NT2/D1 (cell line): ENCODE data around the gene HOXC13.

Experiments
- DNase-seq: peaks from one replicate; pipeline ENCODE4 v3.0.0-alpha.2; 2011; ENCODE audit warnings: low read depth, low spot score
- H3K27me3 ChIP-seq: 2 replicates; pipeline ENCODE4 v1.6.0; 2011; ENCODE audit warnings: mild to moderate bottlenecking; ENCODE audit not compliant: insufficient read length, insufficient read depth
- H3K36me3 ChIP-seq: 2 replicates; pipeline ENCODE4 v1.6.1; 2011; ENCODE audit warnings: mild to moderate bottlenecking, low read length, mixed read lengths; ENCODE audit not compliant: insufficient read depth, insufficient read length
- H3K4me1 ChIP-seq: 2 replicates; pipeline ENCODE4 v1.5.1; 2011; ENCODE audit not compliant: insufficient read depth, insufficient read length
- H3K4me3 ChIP-seq: 2 replicates; pipeline ENCODE4 v1.5.1; 2011; ENCODE audit warnings: low read depth; ENCODE audit not compliant: insufficient read length
- H3K9ac ChIP-seq: 2 replicates; pipeline ENCODE4 v1.6.0; 2011; ENCODE audit warnings: low read depth; ENCODE audit not compliant: insufficient read length
- H3K9me3 ChIP-seq: 2 replicates; pipeline ENCODE4 v1.5.1; 2011; ENCODE audit warnings: mild to moderate bottlenecking, low read length; ENCODE audit not compliant: insufficient read depth
- SUZ12 ChIP-seq: IDR thresholded peaks from 2 replicates; pipeline ENCODE4 v1.6.1; 2011; ENCODE audit not compliant: insufficient read length, insufficient read depth; ENCODE audit errors: extremely low read depth
- YY1 ChIP-seq: IDR thresholded peaks from 2 replicates; pipeline ENCODE4 v1.6.1; 2011; ENCODE audit not compliant: insufficient read length, insufficient read depth
- ZNF274 ChIP-seq: IDR thresholded peaks from 2 replicates; pipeline ENCODE4 v1.6.1; 2011; ENCODE audit warnings: mild to moderate bottlenecking, low read depth, low read length

HOXC13 gene

GRCh38 chr12:53941187-53941586 is 2.6 kb downstream of the HOXC13 start:
- TF ChIP-seq YY1 (no peak), SUZ12 (no peak), ZNF274 (no peak)

GRCh38 chr12:53941750-53942149 is 3.1 kb downstream of the HOXC13 start:
- Histone ChIP-seq H3K27me3 (peaks cover 58% of the 10 kb centered on the region), H3K9ac (no peak overlapping the region), H3K9me3 (no peaks in the 10 kb centered on the region), H3K4me1 (peaks cover 2% of the 10 kb centered on the region), H3K4me3 (no peak overlapping the region), H3K36me3 (peaks cover 5% of the 10 kb centered on the region)
- TF ChIP-seq ZNF274, result no peak
- no peak for TF ChIP-seq YY1
- TF ChIP-seq SUZ12, result no peak
- DNase-seq, result no peak

More at GRCh38 chr12:53941187-53941586, 2.6 kb downstream of the HOXC13 start:
- Histone ChIP-seq H3K27me3 (peaks cover 58% of the 10 kb centered on the region), H3K9ac (no peak overlapping the region), H3K4me3 (no peak overlapping the region), H3K36me3 (peaks cover 5% of the 10 kb centered on the region), H3K4me1 (peaks cover 2% of the 10 kb centered on the region), H3K9me3 (no peaks in the 10 kb centered on the region)
- no peak for DNase-seq

- no peak for DNase-seq
- H3K36me3 ChIP-seq, result peaks cover 5% of the 10 kb centered on the region
- no peaks in the 10 kb centered on the region for H3K9me3 ChIP-seq
- peaks cover 2% of the 10 kb centered on the region for H3K4me1 ChIP-seq
- TF ChIP-seq ZNF274, result no peak
- TF ChIP-seq SUZ12, result no peak
- TF ChIP-seq YY1, result no peak
- H3K4me3 ChIP-seq, result no peak overlapping the region
- H3K9ac ChIP-seq, result no peak overlapping the region
- H3K27me3 ChIP-seq, result peaks cover 57% of the 10 kb centered on the region
Measured at GRCh38 chr12:53942467-53942997, 3.9 kb downstream of the HOXC13 start.

GRCh38 chr12:53944209-53944608 is 5.6 kb downstream of the HOXC13 start:
- H3K27me3 ChIP-seq, result peaks cover 63% of the 10 kb centered on the region

GRCh38 chr12:53944907-53945847 is 6.5 kb downstream of the HOXC13 start:
- H3K4me3 ChIP-seq, result no peak overlapping the region
- H3K4me1 ChIP-seq, result peaks cover 7% of the 10 kb centered on the region
- no peak for DNase-seq
- no peaks in the 10 kb centered on the region for H3K9me3 ChIP-seq
- H3K9ac ChIP-seq, result no peak overlapping the region
- H3K27me3 ChIP-seq, result peaks cover 63% of the 10 kb centered on the region
- peaks cover 5% of the 10 kb centered on the region for H3K36me3 ChIP-seq
- no peak for TF ChIP-seq SUZ12

More at GRCh38 chr12:53944209-53944608, 5.6 kb downstream of the HOXC13 start:
- no peak for DNase-seq
- H3K9me3 ChIP-seq, result no peaks in the 10 kb centered on the region
- TF ChIP-seq YY1, result no peak
- no peak for TF ChIP-seq SUZ12
- no peak for TF ChIP-seq ZNF274
- H3K4me1 ChIP-seq, result peaks cover under 1% of the 10 kb centered on the region
- H3K36me3 ChIP-seq, result peaks cover 5% of the 10 kb centered on the region
- H3K9ac ChIP-seq, result no peak overlapping the region
- no peak overlapping the region for H3K4me3 ChIP-seq

GRCh38 chr12:53947743-53948142 is 9.1 kb downstream of the HOXC13 start:
- no peak for DNase-seq
- peaks cover 5% of the 10 kb centered on the region for H3K36me3 ChIP-seq
- TF ChIP-seq ZNF274 (no peak), YY1 (no peak), SUZ12 (no peak)
- H3K9me3 ChIP-seq, result no peaks in the 10 kb centered on the region
- H3K4me3 ChIP-seq, result no peak overlapping the region
- H3K9ac ChIP-seq, result no peak overlapping the region
- H3K4me1 ChIP-seq, result peaks cover 27% of the 10 kb centered on the region
- H3K27me3 ChIP-seq, result peaks cover 71% of the 10 kb centered on the region

- H3K9me3 ChIP-seq, result no peaks in the 10 kb centered on the region
- peaks cover 31% of the 10 kb centered on the region for H3K4me1 ChIP-seq
- TF ChIP-seq YY1, result no peak
- TF ChIP-seq SUZ12, result no peak
- TF ChIP-seq ZNF274, result no peak
- DNase-seq, result no peak
- peaks cover 76% of the 10 kb centered on the region for H3K27me3 ChIP-seq
- no peak overlapping the region for H3K4me3 ChIP-seq
- no peak overlapping the region for H3K9ac ChIP-seq
- peaks cover 5% of the 10 kb centered on the region for H3K36me3 ChIP-seq
Measured at GRCh38 chr12:53948650-53949593, 10.3 kb downstream of the HOXC13 start.
